ENCODE results near the gene TUFT1.
"Not testable (repeated sequence)": the region's sequence is repeated elsewhere in the genome, so short reads cannot be mapped to it uniquely, and the experiment has no call there.

Gene TUFT1

DNA sequence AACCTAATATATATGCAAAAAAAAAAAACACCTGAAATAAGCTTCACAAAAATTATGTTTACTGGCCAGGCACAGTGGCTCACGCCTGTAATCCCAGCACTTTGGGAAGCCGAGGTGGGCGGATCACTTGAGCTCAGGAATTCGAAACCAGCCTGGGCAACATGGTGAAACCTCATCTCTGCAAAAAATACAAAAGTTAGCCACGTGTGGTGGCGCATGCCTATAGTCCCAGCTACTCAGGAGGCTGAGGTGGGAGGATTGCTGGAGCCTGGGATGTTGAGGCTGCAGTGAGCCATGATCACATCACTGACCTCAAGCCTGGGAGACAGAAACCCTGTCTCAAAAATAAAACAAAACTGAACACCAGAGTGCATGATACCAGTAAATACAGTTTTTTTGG is 78.9 kb downstream of the TUFT1 start:
- not testable (repeated sequence) for DNase-seq

DNA sequence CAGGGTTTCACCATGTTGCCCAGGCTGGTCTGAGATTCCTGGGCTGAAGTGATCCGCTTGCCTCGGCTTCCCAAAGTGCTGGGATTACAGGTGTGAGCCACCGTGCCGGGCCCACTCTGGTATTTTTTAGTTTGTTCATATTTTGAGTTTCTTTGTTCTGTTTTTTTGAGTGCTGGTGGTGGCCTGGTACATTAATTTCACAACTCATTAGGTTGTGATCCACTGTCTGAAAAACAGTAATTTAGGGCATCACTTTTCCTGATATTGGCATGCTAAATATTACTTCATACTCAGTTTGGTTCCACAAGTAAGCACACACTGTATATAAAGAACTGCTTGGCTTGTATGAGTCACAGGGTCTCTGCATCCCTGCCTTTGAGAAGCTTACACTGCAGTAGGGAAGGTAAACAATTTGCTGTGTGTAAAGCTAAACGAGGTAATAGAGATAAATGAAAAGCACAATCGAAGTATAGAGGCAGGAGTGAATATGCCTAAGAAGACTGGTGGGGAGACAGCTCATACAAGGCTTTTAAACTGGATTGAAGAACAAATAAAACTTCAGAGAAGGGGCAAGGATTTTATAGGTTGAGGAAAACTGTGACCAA is 79.5 kb downstream of the TUFT1 start:
- DNase-seq = peak in 1 of 2 experiments; percentile 39

DNA sequence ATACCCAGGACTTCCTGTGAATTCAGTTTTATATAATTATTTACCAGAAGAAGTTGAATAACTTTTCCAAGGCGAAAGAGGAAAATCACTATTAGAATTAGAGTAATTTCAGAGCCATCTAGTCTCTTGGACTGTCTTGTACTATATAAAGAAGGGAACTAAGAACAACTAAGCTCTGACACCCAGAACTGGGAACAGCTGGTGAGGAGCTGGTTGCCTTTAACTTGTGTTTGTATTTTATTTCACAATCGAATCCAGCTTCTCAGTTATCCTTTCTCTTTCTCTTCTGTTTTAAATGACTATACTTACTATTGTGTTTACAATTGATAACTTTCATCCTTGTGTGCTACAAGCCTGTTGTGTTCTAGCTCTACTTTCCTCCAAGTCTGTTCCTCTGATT is 80.2 kb downstream of the TUFT1 start:
- no peak for DNase-seq

DNA sequence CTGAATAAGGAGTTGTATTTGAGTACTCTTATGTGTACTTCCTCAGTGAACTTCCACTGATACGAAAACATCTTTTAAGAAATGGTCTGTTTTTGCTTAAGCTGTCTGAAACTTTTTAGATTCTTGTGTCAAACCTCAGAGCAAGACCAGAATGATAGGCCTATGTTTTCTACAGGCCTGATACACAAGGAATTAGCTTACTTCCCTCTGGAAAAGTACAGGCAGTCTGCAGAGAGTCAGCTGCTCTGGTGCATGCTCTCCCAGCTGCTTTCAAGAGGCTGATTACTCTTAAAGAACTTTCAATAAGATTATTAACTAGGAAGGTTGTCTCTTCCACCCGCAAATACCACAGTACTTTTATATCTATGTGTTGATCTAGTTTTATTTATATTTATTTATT is 81.2 kb downstream of the TUFT1 start:
- DNase-seq = no peak

DNA sequence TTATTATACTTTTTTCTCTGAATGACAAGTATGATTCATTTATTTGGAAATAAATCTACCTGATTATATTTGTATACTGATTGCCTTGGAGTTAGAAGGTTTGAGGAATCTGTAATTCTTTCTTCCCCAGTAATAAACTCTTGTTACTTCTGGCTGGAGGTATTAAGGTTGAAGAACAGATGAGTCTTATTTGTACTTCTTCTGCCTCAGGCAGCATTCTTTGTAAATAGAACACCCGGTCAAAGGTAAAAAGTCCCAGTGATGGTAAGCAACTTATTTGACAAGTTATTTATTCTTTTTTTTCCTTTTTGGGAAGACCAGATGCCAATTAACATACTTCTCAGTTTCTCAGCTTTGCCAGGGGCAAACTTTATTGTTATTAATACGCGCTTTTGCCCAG is 84.7 kb downstream of the TUFT1 start:
- no peak for DNase-seq

DNA sequence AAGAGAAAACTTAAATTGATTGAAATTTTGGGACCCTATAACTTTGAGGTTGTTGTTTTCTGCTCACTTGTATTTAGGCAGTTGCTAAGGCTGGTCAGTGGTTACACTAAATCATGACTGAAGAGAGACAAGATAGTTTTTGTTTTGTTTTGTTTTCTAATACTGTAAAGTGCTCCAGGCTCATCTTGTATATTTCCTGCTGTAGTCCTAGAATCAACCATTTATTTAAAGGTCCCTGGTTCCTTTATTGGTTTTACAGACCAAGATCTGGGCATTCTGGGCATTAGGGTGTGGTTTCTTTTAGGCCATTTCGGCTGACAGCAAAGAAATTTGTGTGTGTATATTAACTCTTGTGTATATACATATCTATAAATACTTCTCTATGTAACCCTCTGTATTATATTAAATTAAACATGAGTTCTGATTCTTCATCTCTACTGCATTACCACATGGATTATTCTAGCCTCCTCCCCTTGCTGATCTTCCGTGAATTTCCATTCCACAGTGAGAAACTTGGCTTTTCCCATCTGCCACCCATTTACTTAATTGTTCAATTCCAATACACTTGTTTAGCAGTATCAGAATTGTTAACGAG is 86.7 kb downstream of the TUFT1 start:
- no peak for DNase-seq

DNA sequence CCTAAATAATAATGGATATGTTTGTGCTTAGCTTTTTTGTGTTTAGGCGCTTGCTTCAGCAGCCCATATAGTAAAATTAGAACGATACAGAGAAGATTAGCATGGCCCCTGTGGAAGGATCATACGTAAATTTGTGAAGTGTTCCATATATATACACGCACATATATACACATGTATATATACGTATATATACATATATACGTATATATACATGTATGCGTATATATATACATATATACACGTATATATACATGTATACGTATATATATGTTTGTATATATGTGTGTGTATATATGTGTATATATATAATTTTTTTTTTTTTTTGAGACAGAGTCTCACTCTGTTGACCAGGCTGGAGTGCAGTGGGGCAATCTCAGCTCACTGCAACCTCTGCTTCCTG is 89.2 kb downstream of the TUFT1 start:
- no peak for DNase-seq

Measured in NCI-H2081 (cell line).